Measurements from ENCODE around the gene SH3TC1. TPM values are rescaled to one million over a fixed set of nuclear protein-coding genes. Genes with fewer than 3 reads are reported as not detected.

Gene SH3TC1
- total and polyA plus RNA-seq, 2 donors from 2014 or later, result 43.1 to 127 TPM

GRCh38 chr4:8229331-8229975 is 30.4 kb downstream of the SH3TC1 start:
- Histone ChIP-seq H3K4me1 (ENCODE audit: control insufficient read depth in 2 of 3, insufficient read depth in 2 of 3, low read depth in 1 of 3, low read length in 3 of 3) (peaks cover 0 to 13% (median 0%) of the 10 kb centered on the region in 3 donors), H3K36me3 (ENCODE audit: control insufficient read depth in 2 of 3, insufficient read depth in 3 of 3, low read length in 3 of 3) (peaks cover 9 to 40% (median 34%) of the 10 kb centered on the region in 3 donors), H3K4me3 (ENCODE audit: low read length in 3 of 3) (no peak overlapping the region), H3K27ac (ENCODE audit: low read depth in 2 of 2, low read length in 2 of 2) (peak overlapping the region in 1 of 2 donors; percentile 49), H3K27me3 (ENCODE audit: control insufficient read depth, insufficient read depth, low read length) (no peaks in the 10 kb centered on the region), H3K9me3 (ENCODE audit: control insufficient read depth in 2 of 3, insufficient read depth in 1 of 3, low read length in 3 of 3) (peaks cover 0 to 2% (median 0%) of the 10 kb centered on the region in 3 donors), H3K9ac (ENCODE audit: low read length in 3 of 3) (no peak overlapping the region)
- intact Hi-C loops (cut with DNase I), result no loop called here
- FAIRE-seq, result no peak
- no peak for TF ChIP-seq CTCF (IDR thresholded peaks at IDR 0.05; ENCODE audit: borderline replicate concordance, extremely low read depth, insufficient read depth)
- peak in 1 of 5 donors; percentile 76 for DNase-seq

DNA sequence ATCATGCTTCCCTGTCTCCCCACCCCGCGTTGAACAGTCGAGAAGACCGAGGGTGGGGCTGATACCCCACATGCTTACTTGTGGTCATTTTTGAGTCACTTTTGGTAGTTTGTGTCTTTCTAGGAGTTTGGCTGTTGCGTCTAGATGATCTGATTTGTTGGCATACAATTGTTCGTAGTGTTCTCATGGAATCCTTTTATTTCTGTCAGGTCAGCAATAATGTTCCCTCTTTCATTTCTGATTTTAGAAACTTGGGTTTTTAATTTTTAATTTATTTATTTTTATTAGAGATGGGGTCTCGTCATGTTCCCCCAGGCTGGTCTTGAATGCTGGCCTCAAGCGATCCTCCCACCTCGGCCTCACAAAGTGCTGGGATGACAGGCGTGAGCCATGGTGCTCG is 30.9 kb downstream of the SH3TC1 start:
- FAIRE-seq (no peak), DNase-seq (peak in 1 of 5 donors; percentile 21)
- H3K9ac ChIP-seq (ENCODE audit: low read length in 3 of 3), result no peak overlapping the region
- intact Hi-C loops (cut with DNase I), result no loop called here
- H3K4me3 ChIP-seq (ENCODE audit: low read length in 3 of 3), result no peak overlapping the region
- H3K27ac ChIP-seq (ENCODE audit: low read depth in 2 of 2, low read length in 2 of 2), result no peak overlapping the region
- no peak for TF ChIP-seq CTCF (IDR thresholded peaks at IDR 0.05; ENCODE audit: borderline replicate concordance, extremely low read depth, insufficient read depth)
- peaks cover 0 to 13% (median 0%) of the 10 kb centered on the region in 3 donors for H3K4me1 ChIP-seq (ENCODE audit: control insufficient read depth in 2 of 3, insufficient read depth in 2 of 3, low read depth in 1 of 3, low read length in 3 of 3)
- H3K36me3 ChIP-seq (ENCODE audit: control insufficient read depth in 2 of 3, insufficient read depth in 3 of 3, low read length in 3 of 3), result peaks cover 9 to 40% (median 34%) of the 10 kb centered on the region in 3 donors
- H3K9me3 ChIP-seq (ENCODE audit: control insufficient read depth in 2 of 3, insufficient read depth in 1 of 3, low read length in 3 of 3), result peaks cover 0 to 2% (median 0%) of the 10 kb centered on the region in 3 donors
- no peaks in the 10 kb centered on the region for H3K27me3 ChIP-seq (ENCODE audit: control insufficient read depth, insufficient read depth, low read length)

- H3K36me3 ChIP-seq (ENCODE audit: control insufficient read depth in 2 of 3, insufficient read depth in 3 of 3, low read length in 3 of 3), result peaks cover 9 to 43% (median 29%) of the 10 kb centered on the region in 3 donors
- FAIRE-seq, result no peak
- no peak for DNase-seq
These were observed 31.8 kb downstream of the SH3TC1 start for GRCh38 chr4:8230891-8231290.

More at GRCh38 chr4:8230891-8231290, 31.8 kb downstream of the SH3TC1 start:
- peaks cover 0 to 13% (median 0%) of the 10 kb centered on the region in 3 donors for H3K4me1 ChIP-seq (ENCODE audit: control insufficient read depth in 2 of 3, insufficient read depth in 2 of 3, low read depth in 1 of 3, low read length in 3 of 3)
- H3K9ac ChIP-seq (ENCODE audit: low read length in 3 of 3), result no peak overlapping the region
- TF ChIP-seq CTCF (IDR thresholded peaks at IDR 0.05; ENCODE audit: borderline replicate concordance, extremely low read depth, insufficient read depth), result no peak
- H3K9me3 ChIP-seq (ENCODE audit: control insufficient read depth in 2 of 3, insufficient read depth in 1 of 3, low read length in 3 of 3), result peaks cover 0 to 2% (median 0%) of the 10 kb centered on the region in 3 donors
- intact Hi-C loops (cut with DNase I), result no loop called here
- no peak overlapping the region for H3K27ac ChIP-seq (ENCODE audit: low read depth in 2 of 2, low read length in 2 of 2)
- H3K4me3 ChIP-seq (ENCODE audit: low read length in 3 of 3), result no peak overlapping the region
- H3K27me3 ChIP-seq (ENCODE audit: control insufficient read depth, insufficient read depth, low read length), result no peaks in the 10 kb centered on the region
